Activated CD4-positive, alpha-beta T cell treated with anti-CD3 and anti-CD28 coated beads, Interleukin-2, amount 50 U/mL, for 48 hours (primary cell): ENCODE data around the gene SFXN4.
"Not testable (repeated sequence)": the region's sequence is repeated elsewhere in the genome, so short reads cannot be mapped to it uniquely, and the experiment has no call there.

Source experiments
- DNase-seq, 2 experiments: peaks; one replicate each; pipeline ENCODE4 v3.0.0-alpha.2; 2020

Gene SFXN4

GRCh38 chr10:119190353-119190752, 24.8 kb upstream of the SFXN4 start:
- DNase-seq: no peak

- DNase-seq: no peak
Observed at GRCh38 chr10:119189811-119190282, 24.3 kb upstream of the SFXN4 start.

GRCh38 chr10:119183664-119184412, 18.3 kb upstream of the SFXN4 start:
- DNase-seq: no peak

GRCh38 chr10:119180850-119181400, 15.4 kb upstream of the SFXN4 start:
- not testable (repeated sequence) for DNase-seq

GRCh38 chr10:119178372-119179119, 13.0 kb upstream of the SFXN4 start, which contains the start of gene PRDX3:
Gene PRDX3, minus strand, starts transcription at chr10:119178812. Its CDS starts 22 bp downstream, at chr10:119178790.
- peak; percentile 97 to 98 for DNase-seq

GRCh38 chr10:119177708-119178371, 12.3 kb upstream of the SFXN4 start:
- peak; percentile 39 to 61 for DNase-seq

GRCh38 chr10:119176166-119176565, 10.7 kb upstream of the SFXN4 start:
- no peak for DNase-seq

- DNase-seq: no peak
Observed at GRCh38 chr10:119174109-119174508, 8.6 kb upstream of the SFXN4 start.

- DNase-seq: no peak
Observed at GRCh38 chr10:119167041-119167440, 1.5 kb upstream of the SFXN4 start.

- DNase-seq: no peak
Observed at GRCh38 chr10:119166564-119166963, 1.1 kb upstream of the SFXN4 start.

GRCh38 chr10:119166118-119166500, 595 bp upstream of the SFXN4 start:
- no peak for DNase-seq

GRCh38 chr10:119162452-119163092, 2.9 kb downstream of the SFXN4 start:
- no peak for DNase-seq

- no peak for DNase-seq
Observed at GRCh38 chr10:119161680-119162451, 3.6 kb downstream of the SFXN4 start.

- no peak for DNase-seq
Observed at GRCh38 chr10:119159332-119159731, 6.2 kb downstream of the SFXN4 start.

- DNase-seq: no peak
Observed at GRCh38 chr10:119153661-119154060, 11.9 kb downstream of the SFXN4 start.

GRCh38 chr10:119153041-119153440, 12.5 kb downstream of the SFXN4 start:
- no peak for DNase-seq

GRCh38 chr10:119151601-119152000, 13.9 kb downstream of the SFXN4 start:
- DNase-seq: not testable (repeated sequence)

GRCh38 chr10:119149729-119150128, 15.8 kb downstream of the SFXN4 start:
- no peak for DNase-seq

- no peak for DNase-seq
Observed at GRCh38 chr10:119149157-119149556, 16.4 kb downstream of the SFXN4 start.

- DNase-seq: no peak
Observed at GRCh38 chr10:119143657-119144056, 21.9 kb downstream of the SFXN4 start.

GRCh38 chr10:119140603-119141245, 24.8 kb downstream of the SFXN4 start:
- DNase-seq: no peak
